Measurements from ENCODE around the gene OMP.

DNA sequence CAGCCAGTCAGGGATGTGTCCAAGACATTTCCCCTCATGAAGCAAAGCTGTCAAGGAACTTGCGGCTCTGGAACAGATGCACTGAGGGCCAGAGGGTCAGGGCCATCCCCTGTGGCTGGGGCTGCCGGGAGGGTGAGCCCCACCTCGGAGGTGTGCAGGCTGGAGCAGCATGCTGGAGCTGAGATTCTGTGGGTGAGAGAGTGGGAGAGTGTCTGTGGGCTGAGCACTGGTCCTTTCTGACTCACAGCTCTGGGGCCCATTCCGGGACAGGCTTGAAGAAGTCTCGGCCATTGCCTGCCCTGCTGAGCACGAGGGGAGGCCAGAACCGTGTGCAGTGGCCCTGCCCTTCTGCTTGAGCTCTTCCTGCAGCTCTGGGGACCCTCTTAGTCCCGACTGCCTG is 2.1 kb downstream of the OMP start:
- TF ChIP-seq, protein P1, sequence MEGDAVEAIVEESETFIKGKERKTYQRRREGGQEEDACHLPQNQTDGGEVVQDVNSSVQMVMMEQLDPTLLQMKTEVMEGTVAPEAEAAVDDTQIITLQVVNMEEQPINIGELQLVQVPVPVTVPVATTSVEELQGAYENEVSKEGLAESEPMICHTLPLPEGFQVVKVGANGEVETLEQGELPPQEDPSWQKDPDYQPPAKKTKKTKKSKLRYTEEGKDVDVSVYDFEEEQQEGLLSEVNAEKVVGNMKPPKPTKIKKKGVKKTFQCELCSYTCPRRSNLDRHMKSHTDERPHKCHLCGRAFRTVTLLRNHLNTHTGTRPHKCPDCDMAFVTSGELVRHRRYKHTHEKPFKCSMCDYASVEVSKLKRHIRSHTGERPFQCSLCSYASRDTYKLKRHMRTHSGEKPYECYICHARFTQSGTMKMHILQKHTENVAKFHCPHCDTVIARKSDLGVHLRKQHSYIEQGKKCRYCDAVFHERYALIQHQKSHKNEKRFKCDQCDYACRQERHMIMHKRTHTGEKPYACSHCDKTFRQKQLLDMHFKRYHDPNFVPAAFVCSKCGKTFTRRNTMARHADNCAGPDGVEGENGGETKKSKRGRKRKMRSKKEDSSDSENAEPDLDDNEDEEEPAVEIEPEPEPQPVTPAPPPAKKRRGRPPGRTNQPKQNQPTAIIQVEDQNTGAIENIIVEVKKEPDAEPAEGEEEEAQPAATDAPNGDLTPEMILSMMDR (IDR thresholded peaks at IDR 0.05): no peak
- no peak for TF ChIP-seq POLR2A (IDR thresholded peaks at IDR 0.05)
- TF ChIP-seq EP300 (IDR thresholded peaks at IDR 0.05): no peak
- TF ChIP-seq POLR2AphosphoS5 (IDR thresholded peaks at IDR 0.05): no peak
